Measurements from ENCODE around the gene TSSK2.

TSSK2 gene

DNA sequence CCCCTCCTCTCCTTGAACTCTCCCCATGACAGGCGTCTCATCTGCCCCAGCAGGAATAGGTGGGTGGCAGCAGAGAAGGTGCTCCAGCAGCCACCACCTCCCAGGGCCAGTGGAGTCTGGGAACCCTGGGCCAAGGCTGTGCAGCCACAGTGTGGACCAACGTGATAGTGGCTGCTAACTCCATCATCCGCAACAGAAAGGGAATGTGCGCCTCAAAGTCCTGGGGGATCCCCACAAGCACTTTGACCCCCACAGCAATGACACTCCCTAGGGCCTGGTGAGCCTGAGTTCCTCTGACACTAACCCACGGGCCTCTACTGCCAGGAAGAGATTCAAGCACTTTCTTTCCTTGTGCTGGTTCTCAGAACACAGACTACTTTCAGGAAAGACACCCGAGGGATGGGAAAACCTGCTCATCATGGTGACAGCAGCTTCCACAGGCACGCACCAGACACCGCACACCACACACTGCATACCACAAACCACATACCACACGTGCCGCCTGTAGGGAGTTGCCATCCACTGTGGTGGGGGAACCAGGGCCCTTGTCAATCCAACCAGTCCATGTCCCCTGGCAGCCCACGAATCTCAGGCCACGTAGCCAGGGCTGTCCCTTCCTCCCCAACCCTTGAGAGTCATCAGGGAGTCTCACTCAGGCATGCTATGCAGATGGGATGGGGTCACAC is 50.8 kb downstream of the TSSK2 start:
- Histone ChIP-seq H4K20me1 (ENCODE audit: insufficient read depth, low read length) (no peaks in the 10 kb centered on the region), H3K36me3 (replicated peaks; ENCODE audit: insufficient read depth, low read length) (no peaks in the 10 kb centered on the region), H3F3A (ENCODE audit: insufficient read depth, low read length) (peaks cover 13% of the 10 kb centered on the region; the same call in 1 of the 2 replicates), H3K4me2 (ENCODE audit: low read depth, low read length) (no peak overlapping the region), H3K27ac (ENCODE audit: low read length) (no peak overlapping the region), H3K9me2 (replicated peaks; ENCODE audit: insufficient read depth, low read length) (no peaks in the 10 kb centered on the region), H3K27me3 (replicated peaks; ENCODE audit: insufficient read depth, low read length) (no peaks in the 10 kb centered on the region), H2AFZ (ENCODE audit: low read length) (no peak overlapping the region), H3K4me1 (ENCODE audit: low read length) (peaks cover 3% of the 10 kb centered on the region; the same call in 1 of the 2 replicates), H3K4me3 (ENCODE audit: low read length) (no peak overlapping the region), H3K9me3 (replicated peaks; ENCODE audit: insufficient read depth, low read length) (no peaks in the 10 kb centered on the region), H3K79me2 (ENCODE audit: low read length) (peaks cover 12% of the 10 kb centered on the region), H3K9ac (ENCODE audit: low read length) (no peak overlapping the region)
- TF ChIP-seq, protein P1, sequence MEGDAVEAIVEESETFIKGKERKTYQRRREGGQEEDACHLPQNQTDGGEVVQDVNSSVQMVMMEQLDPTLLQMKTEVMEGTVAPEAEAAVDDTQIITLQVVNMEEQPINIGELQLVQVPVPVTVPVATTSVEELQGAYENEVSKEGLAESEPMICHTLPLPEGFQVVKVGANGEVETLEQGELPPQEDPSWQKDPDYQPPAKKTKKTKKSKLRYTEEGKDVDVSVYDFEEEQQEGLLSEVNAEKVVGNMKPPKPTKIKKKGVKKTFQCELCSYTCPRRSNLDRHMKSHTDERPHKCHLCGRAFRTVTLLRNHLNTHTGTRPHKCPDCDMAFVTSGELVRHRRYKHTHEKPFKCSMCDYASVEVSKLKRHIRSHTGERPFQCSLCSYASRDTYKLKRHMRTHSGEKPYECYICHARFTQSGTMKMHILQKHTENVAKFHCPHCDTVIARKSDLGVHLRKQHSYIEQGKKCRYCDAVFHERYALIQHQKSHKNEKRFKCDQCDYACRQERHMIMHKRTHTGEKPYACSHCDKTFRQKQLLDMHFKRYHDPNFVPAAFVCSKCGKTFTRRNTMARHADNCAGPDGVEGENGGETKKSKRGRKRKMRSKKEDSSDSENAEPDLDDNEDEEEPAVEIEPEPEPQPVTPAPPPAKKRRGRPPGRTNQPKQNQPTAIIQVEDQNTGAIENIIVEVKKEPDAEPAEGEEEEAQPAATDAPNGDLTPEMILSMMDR (IDR thresholded peaks at IDR 0.05; ENCODE audit: low read length), result no peak
- TF ChIP-seq EZH2phosphoT487 (IDR thresholded peaks at IDR 0.05; ENCODE audit: low read length) (no peak), EZH2 (optimal IDR thresholded peaks at IDR 0.05; ENCODE audit: low read depth, low read length) (no peak)
- no peak for DNase-seq
